OCI-LY7 (cell line): ENCODE data around the gene CMTM4. TPM values are rescaled to one million over a fixed set of nuclear protein-coding genes. Genes with fewer than 3 reads are reported as not detected.

Experiments used
- BruUV-seq: library from RNA; stranded (reverse); fragments of 400-500 nt; replicated peaks from 2 replicates; lab custom pipeline; 2021; lab: Mats Ljungman, UMichigan
- CTCF ChIA-PET: fragments of 300-600 bp; sonication (Branson Sonifier 250); formaldehyde crosslinking; loops from one replicate; lab custom pipeline; 2022; ENCODE audit warnings: antibody characterized with exemption; ENCODE audit not compliant: unreplicated experiment; lab: Charles Lee
- POLR2A ChIA-PET: fragments of 300-600 bp; sonication (Branson Sonifier 250); formaldehyde crosslinking; loops from one replicate; lab custom pipeline; 2022; ENCODE audit warnings: antibody characterized with exemption; lab: Charles Lee
- DNase-seq: peaks from one replicate; pipeline ENCODE4 v3.0.0-alpha.2; 2015; ENCODE audit warnings: low spot score
- H2AFZ ChIP-seq: fragments of 200-600 bp; sonication (generic), shearing (Covaris generic); 2 replicates; pipeline ENCODE4 v1.6.1; 2014; ENCODE audit warnings: mild to moderate bottlenecking, antibody characterized with exemption, low read length, moderate library complexity
- H3K27ac ChIP-seq: fragments of 200-600 bp; sonication (generic); 2 replicates; pipeline ENCODE4 v1.5.1; 2014; ENCODE audit warnings: mixed run types, low read depth, mild to moderate bottlenecking, moderate library complexity, low read length, inconsistent platforms; ENCODE audit not compliant: poor library complexity, severe bottlenecking
- H3K36me3 ChIP-seq: fragments of 200-600 bp; sonication (generic); 2 replicates; pipeline ENCODE4 v1.6.1; 2014; ENCODE audit warnings: mild to moderate bottlenecking, antibody characterized with exemption, low read length, moderate library complexity, mixed read lengths; ENCODE audit not compliant: insufficient read depth
- H3K4me1 ChIP-seq: fragments of 200-600 bp; sonication (generic); 2 replicates; pipeline ENCODE4 v1.5.1; 2014; ENCODE audit warnings: mild to moderate bottlenecking, low read length; ENCODE audit not compliant: insufficient read depth, poor library complexity, severe bottlenecking
- H3K4me2 ChIP-seq: fragments of 200-600 bp; sonication (generic); 2 replicates; pipeline ENCODE4 v1.6.1; 2014; ENCODE audit warnings: mild to moderate bottlenecking, low read length
- H3K4me3 ChIP-seq: fragments of 200-600 bp; sonication (generic); 2 replicates; pipeline ENCODE4 v1.5.1; 2014; ENCODE audit warnings: mild to moderate bottlenecking, low read depth, low read length; ENCODE audit not compliant: poor library complexity, severe bottlenecking
- H3K79me2 ChIP-seq: fragments of 200-600 bp; sonication (generic); 2 replicates; pipeline ENCODE4 v1.6.1; 2016; ENCODE audit warnings: low read depth, mild to moderate bottlenecking, low read length, moderate library complexity, mixed read lengths; ENCODE audit not compliant: insufficient read depth
- H3K9me2 ChIP-seq: fragments of 200-600 bp; sonication (generic); 2 replicates; pipeline ENCODE4 v1.6.1; 2016; ENCODE audit warnings: mild to moderate bottlenecking, low read length, mixed read lengths; ENCODE audit not compliant: insufficient read depth
- H3K9me3 ChIP-seq: fragments of 200-600 bp; sonication (generic); 2 replicates; pipeline ENCODE4 v1.6.1; 2014; ENCODE audit warnings: mild to moderate bottlenecking, mixed run types, low read length, mixed read lengths
- H4K20me1 ChIP-seq: fragments of 200-600 bp; sonication (generic); 2 replicates; pipeline ENCODE4 v1.6.1; 2014; ENCODE audit warnings: mild to moderate bottlenecking, antibody characterized with exemption, low read length, moderate library complexity, mixed read lengths; ENCODE audit not compliant: insufficient read depth
- CTCF ChIP-seq: fragments of 200-600 bp; sonication (generic); conservative IDR thresholded peaks from 2 replicates; pipeline ENCODE4 v1.5.1; 2014; ENCODE audit warnings: mild to moderate bottlenecking, antibody characterized with exemption, low read length, moderate library complexity, mixed read lengths
- EZH2phosphoT487 ChIP-seq: fragments of 200-600 bp; sonication (generic); IDR thresholded peaks from 2 replicates; pipeline ENCODE4 v1.6.1; 2018; ENCODE audit warnings: low read depth, borderline replicate concordance, mild to moderate bottlenecking, mixed run types, antibody characterized with exemption, low read length, moderate library complexity, mixed read lengths
- intact Hi-C: fragments of 100-400 bp; cut with micrococcal nuclease; formaldehyde crosslinking; loops from one replicate; pipeline ENCODE4 v1.10.0; 2022; ENCODE audit not compliant: unreplicated experiment
- total RNA-seq, 2 experiments: library from RNA; depleted of rRNA in 1 of 2; stranded (reverse); fragments of >200 nt in 1 of 2; shearing (Covaris generic) in 1 of 2; gene quantifications; 2 replicates each; pipeline ENCODE4 v1.2.3, GENCODE V29; 2014 to 2022

Gene CMTM4
- total RNA-seq, 2 experiments from 2014 or later = 0.03 to 1.3 TPM

GRCh38 chr16:66617728-66618127, 78.8 kb downstream of the CMTM4 start:
- Histone ChIP-seq H2AFZ (no peak overlapping the region; the same call in 1 of the 2 replicates), H3K36me3 (peaks cover 10% of the 10 kb centered on the region; the same call in 1 of the 2 replicates), H3K9me2 (no peaks in the 10 kb centered on the region), H3K9me3 (no peaks in the 10 kb centered on the region), H3K4me3 (no peak overlapping the region), H3K4me2 (no peak overlapping the region), H3K79me2 (no peaks in the 10 kb centered on the region), H4K20me1 (no peaks in the 10 kb centered on the region), H3K27ac (no peak overlapping the region), H3K4me1 (peaks cover 27% of the 10 kb centered on the region)
- intact Hi-C loops = loop anchor here (5.0 kb wide), 1 partner anchor 135 kb away; the partner anchor contains the start of gene DYNC1LI2
- no peak for DNase-seq
- TF ChIP-seq EZH2phosphoT487 (no peak), CTCF (no peak)
- ChIA-PET CTCF (interaction anchor here (1.3 kb wide), 1 partner anchor 10 kb away, joined by 4 read pairs; no protein-coding TSS in a partner anchor), POLR2A (interaction anchor here (0.5 to 1.5 kb wide), 6 partner anchors 11 to 312 kb away, joined by 3 to 4 read pairs (median 3); no protein-coding TSS in a partner anchor)
- no TSS peak for BruUV-seq

GRCh38 chr16:66617010-66617434, 79.5 kb downstream of the CMTM4 start:
- peaks cover 16% of the 10 kb centered on the region; the same call in 1 of the 2 replicates for H3K36me3 ChIP-seq
- TF ChIP-seq CTCF = no peak
- no peak for TF ChIP-seq EZH2phosphoT487
- H4K20me1 ChIP-seq = no peaks in the 10 kb centered on the region
- no peak overlapping the region for H3K4me2 ChIP-seq
- H3K79me2 ChIP-seq = no peaks in the 10 kb centered on the region
- no peaks in the 10 kb centered on the region for H3K9me2 ChIP-seq
- H3K4me1 ChIP-seq = peaks cover 27% of the 10 kb centered on the region
- no TSS peak for BruUV-seq
- no peaks in the 10 kb centered on the region for H3K9me3 ChIP-seq
- no peak overlapping the region for H2AFZ ChIP-seq
- CTCF ChIA-PET = no interaction called here
- H3K4me3 ChIP-seq = no peak overlapping the region
- no peak for DNase-seq
- POLR2A ChIA-PET = interaction anchor here (0.5 to 0.9 kb wide), 2 partner anchors 66 to 73 kb away, joined by 3 read pairs; no protein-coding TSS in a partner anchor
- intact Hi-C loops = loop anchor here (5.0 kb wide), 1 partner anchor 135 kb away; the partner anchor contains the start of gene DYNC1LI2
- no peak overlapping the region for H3K27ac ChIP-seq

GRCh38 chr16:66616592-66616991, 80.0 kb downstream of the CMTM4 start:
- Histone ChIP-seq H3K36me3 (peaks cover 20% of the 10 kb centered on the region; the same call in 1 of the 2 replicates), H3K4me2 (no peak overlapping the region), H3K9me2 (no peaks in the 10 kb centered on the region), H3K4me3 (no peak overlapping the region), H3K4me1 (peaks cover 27% of the 10 kb centered on the region), H4K20me1 (no peaks in the 10 kb centered on the region), H3K9me3 (no peaks in the 10 kb centered on the region), H3K79me2 (no peaks in the 10 kb centered on the region), H2AFZ (no peak overlapping the region), H3K27ac (no peak overlapping the region)
- intact Hi-C loops = loop anchor here (5.0 kb wide), 1 partner anchor 136 kb away; the partner anchor contains the start of gene DYNC1LI2
- no peak for DNase-seq
- CTCF ChIA-PET = no interaction called here
- no TSS peak for BruUV-seq
- TF ChIP-seq CTCF (no peak), EZH2phosphoT487 (no peak)
- POLR2A ChIA-PET = no interaction called here
